Stimulated activated CD8-positive, alpha-beta memory T cell treated with anti-CD3 and anti-CD28 coated beads, Interleukin-7, amount 100 ng/mL, for 48 hours (primary cell): ENCODE data around the gene STAU1.
A peak's percentile ranks its signal among the peaks of the same experiment; 100 is the strongest.
"Not testable (repeated sequence)": the region's sequence is repeated elsewhere in the genome, so short reads cannot be mapped to it uniquely, and the experiment has no call there.

Source experiments
- DNase-seq, 2 donors: peaks; one replicate each; pipeline ENCODE4 v3.0.0-alpha.2; 2020; ENCODE audit warnings: low read depth in 1 of 2; ENCODE audit errors: extremely low read depth in 1 of 2

The STAU1 gene

GRCh38 chr20:49203746-49204145, 15.6 kb upstream of the STAU1 start:
- no peak for DNase-seq

GRCh38 chr20:49203011-49203410, 14.9 kb upstream of the STAU1 start:
- no peak for DNase-seq

GRCh38 chr20:49199729-49200293, 11.7 kb upstream of the STAU1 start:
- no peak for DNase-seq

- not testable (repeated sequence) for DNase-seq
Measured at GRCh38 chr20:49192944-49193518, 4.9 kb upstream of the STAU1 start.

- peak in 1 of 2 donors; percentile 2 for DNase-seq
Measured at GRCh38 chr20:49187330-49187850, 744 bp downstream of the STAU1 start.

GRCh38 chr20:49186535-49187329, 1.4 kb downstream of the STAU1 start:
- DNase-seq, result peak; percentile 21 to 50

GRCh38 chr20:49185071-49185761, 2.9 kb downstream of the STAU1 start:
- no peak for DNase-seq

GRCh38 chr20:49184691-49185070, 3.5 kb downstream of the STAU1 start:
- DNase-seq, result no peak

GRCh38 chr20:49184084-49184501, 4.0 kb downstream of the STAU1 start:
- DNase-seq, result not testable (repeated sequence)

GRCh38 chr20:49183444-49183843, 4.7 kb downstream of the STAU1 start:
- DNase-seq, result no peak

GRCh38 chr20:49181265-49181877, 6.8 kb downstream of the STAU1 start:
- no peak for DNase-seq

- DNase-seq, result no peak
Measured at GRCh38 chr20:49179368-49180277, 8.5 kb downstream of the STAU1 start.

GRCh38 chr20:49174183-49174582, 14.0 kb downstream of the STAU1 start:
- DNase-seq, result no peak

- no peak for DNase-seq
Measured at GRCh38 chr20:49172413-49172812, 15.7 kb downstream of the STAU1 start.

GRCh38 chr20:49171909-49172308, 16.2 kb downstream of the STAU1 start:
- DNase-seq, result no peak

- no peak for DNase-seq
Measured at GRCh38 chr20:49170714-49171113, 17.4 kb downstream of the STAU1 start.

- DNase-seq, result no peak
Measured at GRCh38 chr20:49169547-49169946, 18.6 kb downstream of the STAU1 start.

- not testable (repeated sequence) for DNase-seq
Measured at GRCh38 chr20:49168864-49169263, 19.3 kb downstream of the STAU1 start.

- no peak for DNase-seq
Measured at GRCh38 chr20:49167811-49168507, 20.2 kb downstream of the STAU1 start.
